ENCODE results near the gene GPR42. TPM values are rescaled to one million over a fixed set of nuclear protein-coding genes. Genes with fewer than 3 reads are reported as not detected.

GPR42 gene
- total RNA-seq, 4 donors from 2014 or later = not detected

DNA sequence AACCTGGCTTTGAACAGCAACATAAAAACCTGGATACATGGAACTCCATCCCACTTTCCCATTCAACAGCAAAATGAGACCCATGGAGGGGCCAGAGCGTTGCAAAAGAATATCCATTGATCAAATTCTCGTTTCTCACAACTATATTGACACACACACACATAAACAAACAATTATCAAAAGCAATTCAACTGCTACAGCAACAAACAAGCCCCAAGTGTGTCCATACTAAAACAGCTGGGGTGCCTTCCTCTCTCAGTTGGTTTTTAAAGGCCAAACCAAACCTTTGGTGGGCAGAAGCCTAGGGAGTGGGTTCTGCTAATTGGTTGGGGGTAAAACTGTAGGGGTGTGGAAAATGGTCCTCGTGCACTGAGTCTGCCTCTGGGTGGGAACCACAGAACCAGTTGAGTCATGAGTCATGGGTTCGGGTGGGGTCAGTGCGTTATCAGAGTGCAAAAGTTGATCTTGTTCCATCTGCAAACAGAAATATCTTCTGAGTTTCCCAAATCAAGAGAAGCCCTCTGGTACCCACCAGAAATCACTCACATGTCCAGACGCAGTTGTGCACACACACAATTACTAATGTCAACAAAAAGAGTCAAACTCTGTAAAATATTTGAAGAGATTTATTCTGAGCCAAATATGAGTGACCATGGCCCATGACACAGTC, 18.5 kb downstream of the GPR42 start:
- 47 to 58% methylated on average over 6 of the region's 6 CpGs for WGBS, 2 donors
- intact Hi-C loops (cut with DNase I; ENCODE audit: low total_unique reads) = no loop called here
- TF ChIP-seq POLR2A (IDR thresholded peaks at IDR 0.05) = no peak
- TF ChIP-seq, protein P1, sequence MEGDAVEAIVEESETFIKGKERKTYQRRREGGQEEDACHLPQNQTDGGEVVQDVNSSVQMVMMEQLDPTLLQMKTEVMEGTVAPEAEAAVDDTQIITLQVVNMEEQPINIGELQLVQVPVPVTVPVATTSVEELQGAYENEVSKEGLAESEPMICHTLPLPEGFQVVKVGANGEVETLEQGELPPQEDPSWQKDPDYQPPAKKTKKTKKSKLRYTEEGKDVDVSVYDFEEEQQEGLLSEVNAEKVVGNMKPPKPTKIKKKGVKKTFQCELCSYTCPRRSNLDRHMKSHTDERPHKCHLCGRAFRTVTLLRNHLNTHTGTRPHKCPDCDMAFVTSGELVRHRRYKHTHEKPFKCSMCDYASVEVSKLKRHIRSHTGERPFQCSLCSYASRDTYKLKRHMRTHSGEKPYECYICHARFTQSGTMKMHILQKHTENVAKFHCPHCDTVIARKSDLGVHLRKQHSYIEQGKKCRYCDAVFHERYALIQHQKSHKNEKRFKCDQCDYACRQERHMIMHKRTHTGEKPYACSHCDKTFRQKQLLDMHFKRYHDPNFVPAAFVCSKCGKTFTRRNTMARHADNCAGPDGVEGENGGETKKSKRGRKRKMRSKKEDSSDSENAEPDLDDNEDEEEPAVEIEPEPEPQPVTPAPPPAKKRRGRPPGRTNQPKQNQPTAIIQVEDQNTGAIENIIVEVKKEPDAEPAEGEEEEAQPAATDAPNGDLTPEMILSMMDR (IDR thresholded peaks at IDR 0.05) = no peak
- H3K4me3 ChIP-seq (ENCODE audit: low read depth, poor library complexity, severe bottlenecking) = no peak overlapping the region
- DNase-seq (ENCODE audit: low spot score in 2 of 2) = peak in 1 of 2 donors; percentile 56

DNA sequence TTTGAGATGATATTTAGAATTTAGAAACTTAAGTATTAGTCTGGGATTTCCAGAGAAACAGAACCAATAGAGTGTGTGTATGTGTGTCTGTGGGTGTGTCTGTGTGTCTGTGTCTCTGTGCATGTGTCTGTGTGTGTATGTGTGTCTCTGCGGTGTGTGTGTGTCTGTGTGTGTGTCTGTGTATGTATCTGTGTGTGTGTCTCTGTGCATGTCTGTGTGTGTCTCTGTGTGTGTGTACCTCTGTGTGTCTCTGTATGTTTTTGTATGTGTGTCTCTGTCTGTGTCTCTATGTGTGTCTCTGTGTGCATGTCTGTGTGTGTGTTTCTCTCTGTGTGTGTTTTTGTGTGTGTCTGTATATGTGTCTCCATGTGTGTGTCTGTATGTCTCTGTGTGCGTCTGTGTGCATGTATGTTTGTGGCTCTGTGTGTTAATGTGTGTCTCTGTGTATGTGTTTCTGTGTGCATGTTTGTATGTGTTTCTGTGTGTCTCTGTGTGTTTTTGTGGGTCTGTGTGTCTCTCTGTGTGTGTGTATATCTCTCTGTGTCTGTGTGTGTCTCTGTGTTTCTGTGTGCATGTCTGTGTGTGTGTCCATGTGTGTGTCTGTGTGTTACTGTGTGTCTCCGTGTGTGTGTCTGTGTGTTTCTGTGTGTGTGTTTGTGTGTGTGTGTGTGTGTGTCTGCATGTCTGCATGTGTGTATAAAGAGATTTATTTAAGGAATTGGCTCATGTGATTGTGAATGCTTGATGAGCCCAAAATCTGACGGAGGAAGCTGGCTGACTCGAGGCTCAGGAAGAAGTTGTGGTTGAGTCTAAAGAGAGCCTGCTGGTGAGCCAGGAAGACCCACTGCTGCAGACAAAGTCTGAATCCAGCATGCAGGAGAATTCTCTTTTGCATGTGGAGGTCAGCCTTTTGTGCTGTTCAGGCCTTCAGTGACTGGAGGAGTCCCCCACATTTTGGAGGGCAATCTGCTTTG, 22.2 kb downstream of the GPR42 start:
- TF ChIP-seq, protein P1 (IDR thresholded peaks at IDR 0.05) = no peak
- no peak for TF ChIP-seq POLR2A (IDR thresholded peaks at IDR 0.05)
- H3K4me3 ChIP-seq (ENCODE audit: low read depth, poor library complexity, severe bottlenecking) = no peak overlapping the region
- DNase-seq (ENCODE audit: low spot score in 2 of 2) = peak in 1 of 2 donors; percentile 31
- intact Hi-C loops (cut with DNase I; ENCODE audit: low total_unique reads) = no loop called here
- WGBS, 2 donors = 58 to 60% methylated on average over 5 of the region's 5 CpGs

DNA sequence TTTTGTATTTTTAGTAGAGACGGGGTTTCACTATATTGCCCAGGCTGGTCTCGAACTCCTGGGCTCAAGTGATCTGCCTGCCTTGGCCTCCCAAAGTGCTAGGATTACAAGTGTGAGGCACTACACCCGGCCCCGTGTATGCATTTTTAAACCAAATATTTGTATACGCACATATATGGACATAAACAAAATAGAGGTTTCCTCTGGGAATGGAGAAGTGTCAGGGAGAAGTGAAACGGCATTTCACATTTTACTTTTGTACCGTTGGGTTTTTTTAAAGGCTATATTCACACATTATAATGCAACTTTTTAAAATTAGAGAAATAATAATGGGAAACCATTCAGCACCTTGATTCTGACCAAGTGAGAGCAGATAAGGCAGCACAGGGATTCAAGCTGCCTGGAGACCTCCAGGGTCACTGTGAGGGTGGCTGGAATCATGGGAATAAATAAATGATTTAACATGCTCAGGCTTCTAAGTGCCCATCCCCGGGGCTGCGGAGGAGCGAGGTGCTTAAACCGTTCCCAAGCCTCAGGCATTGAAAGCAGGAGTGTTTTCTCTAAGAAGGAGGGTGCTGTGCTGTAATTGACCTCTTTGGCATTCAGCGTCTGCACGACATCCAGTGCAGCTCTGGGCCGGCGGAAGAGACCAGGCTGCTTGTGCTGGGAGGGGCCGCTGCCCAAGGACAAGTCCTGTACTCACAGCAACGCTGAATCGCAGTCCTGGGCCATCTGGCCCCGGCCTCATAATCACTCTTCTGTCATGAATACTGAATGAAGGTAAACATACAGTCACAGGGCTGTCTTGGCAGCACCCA, 24.7 kb downstream of the GPR42 start:
- H3K4me3 ChIP-seq (ENCODE audit: low read depth, poor library complexity, severe bottlenecking) = no peak overlapping the region
- TF ChIP-seq, protein P1 (IDR thresholded peaks at IDR 0.05) = no peak
- TF ChIP-seq POLR2A (IDR thresholded peaks at IDR 0.05) = no peak
- 38 to 49% methylated on average over 19 of the region's 19 CpGs for WGBS, 2 donors
- peak in 1 of 2 donors; percentile 61 for DNase-seq (ENCODE audit: low spot score in 2 of 2)
- intact Hi-C loops (cut with DNase I; ENCODE audit: low total_unique reads) = no loop called here

DNA sequence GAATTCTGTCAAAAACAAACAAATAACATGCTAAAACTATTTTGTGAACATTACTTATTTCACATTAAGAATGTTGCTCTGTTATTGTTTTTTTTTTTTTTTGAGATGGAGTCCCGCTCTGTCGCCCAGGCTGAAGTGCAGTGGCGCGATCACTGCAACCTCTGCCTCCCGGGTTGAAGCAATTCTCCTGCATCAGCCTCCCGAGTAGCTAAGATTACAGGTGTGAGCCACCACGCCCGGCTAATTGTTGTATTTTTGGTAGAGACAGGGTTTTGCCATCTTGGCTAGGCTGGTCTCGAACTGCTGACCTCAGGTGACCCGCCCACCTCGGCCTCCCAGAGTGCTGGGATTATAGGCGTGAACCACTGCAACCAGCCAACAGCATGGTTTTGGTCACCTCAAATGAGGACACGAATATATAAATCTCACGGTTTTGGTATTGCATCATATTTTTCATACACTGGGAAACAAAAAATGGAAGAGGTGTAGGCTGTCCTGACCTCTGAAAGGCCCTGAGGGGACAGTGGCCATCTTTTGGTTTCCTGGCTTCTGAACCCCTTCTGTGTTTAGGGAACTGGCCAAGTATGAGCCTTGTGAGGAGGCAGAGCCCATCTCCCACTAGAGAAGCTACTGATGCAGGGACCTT, 25.5 kb downstream of the GPR42 start:
- WGBS, 2 donors = 82 to 87% methylated on average over 14 of the region's 14 CpGs
- H3K4me3 ChIP-seq (ENCODE audit: low read depth, poor library complexity, severe bottlenecking) = no peak overlapping the region
- TF ChIP-seq, protein P1 (IDR thresholded peaks at IDR 0.05) = no peak
- TF ChIP-seq POLR2A (IDR thresholded peaks at IDR 0.05) = no peak
- intact Hi-C loops (cut with DNase I; ENCODE audit: low total_unique reads) = no loop called here
- DNase-seq (ENCODE audit: low spot score in 2 of 2) = peak in 1 of 2 donors; percentile 63

- TF ChIP-seq, protein P1 (IDR thresholded peaks at IDR 0.05) = no peak
- no peak for TF ChIP-seq POLR2A (IDR thresholded peaks at IDR 0.05)
- H3K4me3 ChIP-seq (ENCODE audit: low read depth, poor library complexity, severe bottlenecking) = no peak overlapping the region
- 56 to 64% methylated on average over 6 of the region's 6 CpGs for WGBS, 2 donors
- intact Hi-C loops (cut with DNase I; ENCODE audit: low total_unique reads) = no loop called here
- peak in 1 of 2 donors; percentile 60 for DNase-seq (ENCODE audit: low spot score in 2 of 2)
Observed at GRCh38 chr19:35397064-35397463, 26.2 kb downstream of the GPR42 start.
